Common myeloid progenitor, CD34-positive (primary cell): ENCODE measurements around the gene SPTLC1.
"Not testable (repeated sequence)": the region's sequence is repeated elsewhere in the genome, so short reads cannot be mapped to it uniquely, and the experiment has no call there.

Experiments used
- CTCF ChIA-PET: fragments of 350-600 bp; sonication (Branson Sonifier 250); formaldehyde crosslinking; loops from one replicate; lab custom pipeline; 2021; ENCODE audit warnings: antibody characterized with exemption; lab: Charles Lee
- POLR2A ChIA-PET: fragments of 350-600 bp; sonication (Branson Sonifier 250); formaldehyde crosslinking; loops from one replicate; lab custom pipeline; 2021; ENCODE audit warnings: antibody characterized with exemption; lab: Charles Lee
- DNase-seq, 3 donors: peaks; one replicate each; pipeline versions ENCODE4 v3.0.0 to v3.0.0-alpha.2; 2013
- H3K27ac ChIP-seq, 2 experiments: 1 replicate in 1 of 2; 2 replicates in 1 of 2; pipeline ENCODE4 v1.7.0; 2013; ENCODE audit warnings: inconsistent platforms in 2 of 2, low read length in 2 of 2, mild to moderate bottlenecking in 2 of 2, low read depth in 1 of 2, moderate library complexity in 1 of 2; ENCODE audit not compliant: severe bottlenecking in 2 of 2, insufficient read depth in 1 of 2, poor library complexity in 1 of 2
- H3K27me3 ChIP-seq, 5 experiments: replicated peaks in 2 of 5; 1 replicate in 3 of 5; 2 replicates in 2 of 5; pipeline versions ENCODE4 v1.6.1 to v1.7.0; 2013; ENCODE audit warnings: low read length in 4 of 5, mild to moderate bottlenecking in 2 of 5, moderate library complexity in 2 of 5, inconsistent platforms in 1 of 5; ENCODE audit not compliant: insufficient read depth in 5 of 5, control insufficient read depth in 4 of 5
- H3K36me3 ChIP-seq, 4 experiments: 1 replicate in 2 of 4; 2 replicates in 2 of 4; pipeline versions ENCODE4 v1.6.1 to v1.7.0; 2013; ENCODE audit warnings: low read length in 3 of 4, control low read depth in 1 of 4, mild to moderate bottlenecking in 1 of 4; ENCODE audit not compliant: control insufficient read depth in 4 of 4, insufficient read depth in 4 of 4
- H3K4me1 ChIP-seq, 4 experiments: 1 replicate in 3 of 4; 2 replicates in 1 of 4; pipeline versions ENCODE4 v1.6.1 to v1.7.1; 2013; ENCODE audit warnings: low read length in 3 of 4, mild to moderate bottlenecking in 3 of 4, control low read depth in 1 of 4, inconsistent platforms in 1 of 4, moderate library complexity in 1 of 4; ENCODE audit not compliant: control insufficient read depth in 4 of 4, insufficient read depth in 4 of 4; ENCODE audit errors: control extremely low read depth in 1 of 4
- H3K4me3 ChIP-seq, 7 experiments: 1 replicate in 4 of 7; 2 replicates in 3 of 7; pipeline versions ENCODE4 v1.5.1 to v1.7.0; 2013; ENCODE audit warnings: mild to moderate bottlenecking in 7 of 7, low read length in 6 of 7, moderate library complexity in 6 of 7, inconsistent platforms in 2 of 7, low read depth in 2 of 7, control low read depth in 1 of 7; ENCODE audit not compliant: insufficient read depth in 4 of 7, control insufficient read depth in 1 of 7; ENCODE audit errors: extremely low read depth in 1 of 7
- H3K9me3 ChIP-seq, 5 experiments: 1 replicate in 4 of 5; 2 replicates in 1 of 5; pipeline versions ENCODE4 v1.6.1 to v1.7.1; 2013; ENCODE audit warnings: low read length in 4 of 5, mild to moderate bottlenecking in 2 of 5, inconsistent platforms in 1 of 5, low read depth in 1 of 5, moderate library complexity in 1 of 5; ENCODE audit not compliant: control insufficient read depth in 4 of 5, insufficient read depth in 2 of 5; ENCODE audit errors: control extremely low read depth in 1 of 5
- WGBS: methylation state at CpG from one replicate; pipeline ENCODE4 v1.1.5; 2013; ENCODE audit not compliant: insufficient coverage; 5-methylcytosine and 5-hydroxymethylcytosine counted together

SPTLC1 gene

GRCh38 chr9:92019658-92020057, 95.6 kb downstream of the SPTLC1 start:
- WGBS, result 92% methylated on average over 2 of the region's 5 CpGs
- Histone ChIP-seq H3K27ac (no peak overlapping the region), H3K4me1 (no peaks in the 10 kb centered on the region), H3K27me3 (no peaks in the 10 kb centered on the region), H3K36me3 (no peaks in the 10 kb centered on the region), H3K9me3 (peaks cover 0 to 12% (median 5%) of the 10 kb centered on the region in 5 experiments), H3K4me3 (no peak overlapping the region)
- CTCF ChIA-PET, result no interaction called here
- DNase-seq, result no peak
- POLR2A ChIA-PET, result no interaction called here

- CTCF ChIA-PET, result no interaction called here
- DNase-seq, result no peak
- no peak overlapping the region for H3K27ac ChIP-seq
- 88% methylated on average over 1 of the region's 2 CpGs for WGBS
- peaks cover 0 to 4% (median 1%) of the 10 kb centered on the region in 5 experiments for H3K9me3 ChIP-seq
- H3K4me1 ChIP-seq, result no peaks in the 10 kb centered on the region
- no peaks in the 10 kb centered on the region for H3K36me3 ChIP-seq
- H3K27me3 ChIP-seq, result no peaks in the 10 kb centered on the region
- no peak overlapping the region for H3K4me3 ChIP-seq
- POLR2A ChIA-PET, result no interaction called here
These were observed 104.3 kb downstream of the SPTLC1 start for GRCh38 chr9:92010705-92011536.

- 99% methylated on average over 6 of the region's 8 CpGs for WGBS
- H3K9me3 ChIP-seq, POLR2A ChIA-PET, H3K27ac ChIP-seq, CTCF ChIA-PET, H3K27me3 ChIP-seq, DNase-seq, H3K4me3 ChIP-seq, H3K36me3 ChIP-seq, H3K4me1 ChIP-seq: not testable (repeated sequence)
These were observed 105.0 kb downstream of the SPTLC1 start for GRCh38 chr9:92010253-92010652.

GRCh38 chr9:92008041-92008440, 107.2 kb downstream of the SPTLC1 start:
- H3K4me3 ChIP-seq, result no peak overlapping the region
- no CpG with 5 or more reads among the region's 2 CpGs for WGBS
- ChIA-PET CTCF (no interaction called here), POLR2A (no interaction called here)
- no peaks in the 10 kb centered on the region for H3K36me3 ChIP-seq
- no peaks in the 10 kb centered on the region for H3K4me1 ChIP-seq
- DNase-seq, result no peak
- no peaks in the 10 kb centered on the region for H3K27me3 ChIP-seq
- no peak overlapping the region for H3K27ac ChIP-seq
- H3K9me3 ChIP-seq, result peaks cover 0 to 1% (median 0%) of the 10 kb centered on the region in 5 experiments

GRCh38 chr9:92004045-92004392, 111.2 kb downstream of the SPTLC1 start:
- Histone ChIP-seq H3K36me3 (no peaks in the 10 kb centered on the region), H3K27ac (no peak overlapping the region), H3K4me3 (no peak overlapping the region), H3K9me3 (peaks cover 0 to 6% (median 0%) of the 10 kb centered on the region in 5 experiments), H3K27me3 (peaks cover 0 to 2% (median 0%) of the 10 kb centered on the region in 5 experiments), H3K4me1 (no peaks in the 10 kb centered on the region)
- 86% methylated on average over 12 of the region's 13 CpGs for WGBS
- POLR2A ChIA-PET, result no interaction called here
- DNase-seq, result no peak
- CTCF ChIA-PET, result no interaction called here

GRCh38 chr9:92003308-92004044, 111.7 kb downstream of the SPTLC1 start:
- no peak for DNase-seq
- H3K4me3 ChIP-seq, result no peak overlapping the region
- ChIA-PET POLR2A (no interaction called here), CTCF (no interaction called here)
- H3K36me3 ChIP-seq, result no peaks in the 10 kb centered on the region
- H3K27me3 ChIP-seq, result peaks cover 0 to 3% (median 0%) of the 10 kb centered on the region in 5 experiments
- H3K4me1 ChIP-seq, result no peaks in the 10 kb centered on the region
- WGBS, result 96% methylated on average over 31 of the region's 31 CpGs
- peaks cover 0 to 6% (median 0%) of the 10 kb centered on the region in 5 experiments for H3K9me3 ChIP-seq
- no peak overlapping the region for H3K27ac ChIP-seq

- H3K4me1 ChIP-seq, CTCF ChIA-PET, H3K27me3 ChIP-seq, H3K4me3 ChIP-seq, DNase-seq, POLR2A ChIA-PET, H3K27ac ChIP-seq, H3K9me3 ChIP-seq, H3K36me3 ChIP-seq: not testable (repeated sequence)
- 100% methylated on average over 6 of the region's 10 CpGs for WGBS
These were observed 113.3 kb downstream of the SPTLC1 start for GRCh38 chr9:92001948-92002347.
